Testis (tissue), 3 donors: Measurements from ENCODE around the gene ARL15. TPM values are rescaled to one million over a fixed set of nuclear protein-coding genes. Genes with fewer than 3 reads are reported as not detected.
A peak's percentile ranks its signal among the peaks of the same experiment; 100 is the strongest.

ENCODE experiments used
- DNase-seq: peaks from one replicate; pipeline ENCODE4 v3.0.0-alpha.2; 2019
- H3K27ac ChIP-seq, 2 donors: fragments of 200-600 bp; sonication (generic); one replicate each; pipeline ENCODE4 v1.5.1; 2019
- H3K27me3 ChIP-seq: fragments of 200-600 bp; sonication (generic); one replicate; pipeline ENCODE4 v1.5.1; 2019
- H3K36me3 ChIP-seq: fragments of 200-600 bp; sonication (generic); one replicate; pipeline ENCODE4 v1.5.1; 2017; ENCODE audit warnings: low read depth; ENCODE audit errors: missing control alignments
- H3K4me1 ChIP-seq: fragments of 200-600 bp; sonication (generic); one replicate; pipeline ENCODE4 v1.5.1; 2019
- H3K4me3 ChIP-seq, 2 donors: fragments of 200-600 bp; sonication (generic); one replicate each; pipeline ENCODE4 v1.5.1; 2017 to 2019
- H3K9me3 ChIP-seq: fragments of 200-600 bp; sonication (generic); one replicate; pipeline ENCODE4 v1.5.1; 2017
- CTCF ChIP-seq, 3 experiments: fragments of 450-650 bp in 2 of 3; fragments of 200-600 bp in 1 of 3; sonication (generic) in 1 of 3; IDR thresholded peaks; one replicate each; pipeline ENCODE4 v1.5.1; 2016 to 2019; ENCODE audit warnings: antibody characterized with exemption in 3 of 3, mild to moderate bottlenecking in 2 of 3, moderate library complexity in 1 of 3
- POLR2A ChIP-seq: fragments of 450-650 bp; IDR thresholded peaks from one replicate; pipeline ENCODE4 v1.6.1; 2017; ENCODE audit warnings: antibody characterized with exemption, mild to moderate bottlenecking, moderate library complexity
- whole genome bisulfite sequencing, 2 donors: methylation state at CpG; one replicate each; pipeline ENCODE4 v1.1.5; 2018; 5-methylcytosine and 5-hydroxymethylcytosine counted together
- intact Hi-C: fragments of 100-400 bp; cut with DNase I; formaldehyde crosslinking; loops from one replicate; pipeline ENCODE4 v1.15.1; 2023; ENCODE audit warnings: low total_unique reads
- polyA plus RNA-seq: library from polyadenylated mRNA; stranded (reverse); fragments of 350-450 nt; fragmentation: Illumina TruSeq; extraction: RNeasy Lipid Tissue Mini Kit (QIAGEN cat#74804); gene quantifications from one replicate; pipeline ENCODE4 v1.2.3, GENCODE V29; 2014; ENCODE audit warnings: low read depth, low replicate concordance; ENCODE audit not compliant: insufficient read depth
- total RNA-seq, 2 donors: library from RNA; depleted of rRNA; stranded (reverse); fragments of >200 nt; gene quantifications; one replicate each; pipeline ENCODE4 v1.2.3, GENCODE V29; 2016

The ARL15 gene
- total and polyA plus RNA-seq, 3 donors from 2014 or later: 36.6 to 88.6 (median 75.2) TPM

GRCh38 chr5:53942724-53943123 lies 367.6 kb downstream of the ARL15 start:
- intact Hi-C loops: no loop called here
- H3K4me1 ChIP-seq: peaks cover 4% of the 10 kb centered on the region
- no peaks in the 10 kb centered on the region for H3K27me3 ChIP-seq
- TF ChIP-seq CTCF (IDR thresholded peaks at IDR 0.05) (no peak), POLR2A (no peak)
- no peak overlapping the region for H3K27ac ChIP-seq
- 64 to 72% methylated on average over 6 of the region's 6 CpGs for WGBS, 2 donors
- H3K36me3 ChIP-seq: no peaks in the 10 kb centered on the region
- no peaks in the 10 kb centered on the region for H3K9me3 ChIP-seq
- DNase-seq: peak; percentile 66
- H3K4me3 ChIP-seq: no peak overlapping the region

GRCh38 chr5:53940921-53941320 lies 369.5 kb downstream of the ARL15 start:
- TF ChIP-seq POLR2A (no peak), CTCF (IDR thresholded peaks at IDR 0.05) (no peak)
- 63 to 76% methylated on average over 1 of the region's 1 CpG for WGBS, 2 donors
- no peaks in the 10 kb centered on the region for H3K27me3 ChIP-seq
- DNase-seq: no peak
- H3K36me3 ChIP-seq: no peaks in the 10 kb centered on the region
- no peak overlapping the region for H3K4me3 ChIP-seq
- no peaks in the 10 kb centered on the region for H3K9me3 ChIP-seq
- intact Hi-C loops: no loop called here
- H3K27ac ChIP-seq: no peak overlapping the region
- H3K4me1 ChIP-seq: peaks cover 17% of the 10 kb centered on the region

GRCh38 chr5:53937467-53937866 lies 372.9 kb downstream of the ARL15 start:
- Histone ChIP-seq H3K4me1 (peaks cover 15% of the 10 kb centered on the region), H3K27ac (no peak overlapping the region), H3K9me3 (no peaks in the 10 kb centered on the region), H3K27me3 (no peaks in the 10 kb centered on the region), H3K4me3 (no peak overlapping the region), H3K36me3 (no peaks in the 10 kb centered on the region)
- TF ChIP-seq CTCF (IDR thresholded peaks at IDR 0.05): no peak
- TF ChIP-seq POLR2A: no peak
- intact Hi-C loops: no loop called here
- DNase-seq: no peak
- 60 to 77% methylated on average over 2 of the region's 2 CpGs for WGBS, 2 donors

GRCh38 chr5:53936481-53937352 lies 373.7 kb downstream of the ARL15 start:
- H3K27ac ChIP-seq: no peak overlapping the region
- peak; percentile 52 for DNase-seq
- TF ChIP-seq CTCF (IDR thresholded peaks at IDR 0.05) (no peak), POLR2A (no peak)

More at GRCh38 chr5:53936481-53937352, 373.7 kb downstream of the ARL15 start:
- no peaks in the 10 kb centered on the region for H3K36me3 ChIP-seq
- H3K9me3 ChIP-seq: no peaks in the 10 kb centered on the region
- no peak overlapping the region for H3K4me3 ChIP-seq
- 35 to 57% methylated on average over 7 of the region's 7 CpGs for WGBS, 2 donors
- H3K27me3 ChIP-seq: no peaks in the 10 kb centered on the region
- H3K4me1 ChIP-seq: peaks cover 15% of the 10 kb centered on the region
- intact Hi-C loops: no loop called here
